ENCODE measurements around the gene DIP2A. TPM values are rescaled to one million over a fixed set of nuclear protein-coding genes. Genes with fewer than 3 reads are reported as not detected.

The DIP2A gene
- total RNA-seq, 1 donor from 2014 or later, result 25.9 TPM

- no peak for DNase-seq
- TF ChIP-seq CTCF (IDR thresholded peaks at IDR 0.05; ENCODE audit: borderline replicate concordance), result no peak
Measured at GRCh38 chr21:46610018-46610701, 151.5 kb downstream of the DIP2A start.

GRCh38 chr21:46613391-46613790, 154.7 kb downstream of the DIP2A start:
- no peak overlapping the region for H3K27ac ChIP-seq (replicated peaks)
- H3K4me3 ChIP-seq, result no peak overlapping the region
- intact Hi-C loops (cut with micrococcal nuclease), result no loop called here
- H3K4me1 ChIP-seq, result peaks cover 11% of the 10 kb centered on the region
- H3K36me3 ChIP-seq, result no peaks in the 10 kb centered on the region
- H3K9me3 ChIP-seq (replicated peaks), result peaks cover 17% of the 10 kb centered on the region
- no peaks in the 10 kb centered on the region for H3K27me3 ChIP-seq (ENCODE audit: low read depth)
- no peak for DNase-seq
- no peak for TF ChIP-seq CTCF (IDR thresholded peaks at IDR 0.05; ENCODE audit: borderline replicate concordance)

More at GRCh38 chr21:46610018-46610701, 151.5 kb downstream of the DIP2A start:
- Histone ChIP-seq H3K27me3 (ENCODE audit: low read depth) (no peaks in the 10 kb centered on the region), H3K27ac (replicated peaks) (no peak overlapping the region), H3K36me3 (no peaks in the 10 kb centered on the region), H3K9me3 (replicated peaks) (peaks cover 17% of the 10 kb centered on the region), H3K4me3 (no peak overlapping the region), H3K4me1 (no peaks in the 10 kb centered on the region)
- intact Hi-C loops (cut with micrococcal nuclease), result no loop called here

GRCh38 chr21:46616050-46616449, 157.4 kb downstream of the DIP2A start:
- intact Hi-C loops (cut with micrococcal nuclease), result no loop called here
- no peak for DNase-seq
- Histone ChIP-seq H3K27me3 (ENCODE audit: low read depth) (no peaks in the 10 kb centered on the region), H3K4me1 (peaks cover 11% of the 10 kb centered on the region), H3K36me3 (no peaks in the 10 kb centered on the region), H3K4me3 (no peak overlapping the region), H3K9me3 (replicated peaks) (peaks cover 6% of the 10 kb centered on the region), H3K27ac (replicated peaks) (no peak overlapping the region)
- TF ChIP-seq CTCF (IDR thresholded peaks at IDR 0.05; ENCODE audit: borderline replicate concordance), result no peak

- no peaks in the 10 kb centered on the region for H3K9me3 ChIP-seq (replicated peaks)
- H3K27ac ChIP-seq (replicated peaks), result no peak overlapping the region
- TF ChIP-seq CTCF (IDR thresholded peaks at IDR 0.05; ENCODE audit: borderline replicate concordance), result no peak
- H3K4me3 ChIP-seq, result no peak overlapping the region
- intact Hi-C loops (cut with micrococcal nuclease), result no loop called here
- no peaks in the 10 kb centered on the region for H3K36me3 ChIP-seq
- no peak for DNase-seq
- H3K4me1 ChIP-seq, result peaks cover 11% of the 10 kb centered on the region
- no peaks in the 10 kb centered on the region for H3K27me3 ChIP-seq (ENCODE audit: low read depth)
Measured at GRCh38 chr21:46616656-46617055, 158.0 kb downstream of the DIP2A start.

GRCh38 chr21:46617267-46618051, 158.8 kb downstream of the DIP2A start:
- no peaks in the 10 kb centered on the region for H3K27me3 ChIP-seq (ENCODE audit: low read depth)
- DNase-seq, result no peak
- no peaks in the 10 kb centered on the region for H3K9me3 ChIP-seq (replicated peaks)
- H3K27ac ChIP-seq (replicated peaks), result no peak overlapping the region
- H3K4me1 ChIP-seq, result peaks cover 11% of the 10 kb centered on the region
- no peaks in the 10 kb centered on the region for H3K36me3 ChIP-seq
- TF ChIP-seq CTCF (IDR thresholded peaks at IDR 0.05; ENCODE audit: borderline replicate concordance), result no peak
- intact Hi-C loops (cut with micrococcal nuclease), result no loop called here
- H3K4me3 ChIP-seq, result no peak overlapping the region
